Measurements from ENCODE around the gene PCSK1N. TPM values are rescaled to one million over a fixed set of nuclear protein-coding genes. Genes with fewer than 3 reads are reported as not detected.

PCSK1N gene
- total RNA-seq, 2 donors from 2014 or later = 1.9 to 2.8 TPM

GRCh38 chrX:48815266-48815665 lies 20.1 kb downstream of the PCSK1N start:
- Mint-ChIP-seq H3K4me3 (no peak overlapping the region), H3K27ac (no peak overlapping the region), H3K4me1 (ENCODE audit: low read depth) (no peaks in the 10 kb centered on the region), H3K9me3 (no peaks in the 10 kb centered on the region), H3K36me3 (ENCODE audit: insufficient read depth in 2 of 2) (no peaks in the 10 kb centered on the region), H3K27me3 (ENCODE audit: low read depth) (peaks cover 25% of the 10 kb centered on the region)
- DNase-seq = no peak
- no peak for ATAC-seq (replicated peaks in 1 of 2)

GRCh38 chrX:48814722-48815121 lies 20.7 kb downstream of the PCSK1N start:
- DNase-seq = no peak
- H3K27me3 Mint-ChIP-seq (ENCODE audit: low read depth) = peaks cover 25% of the 10 kb centered on the region
- H3K4me3 Mint-ChIP-seq = no peak overlapping the region
- no peak overlapping the region for H3K27ac Mint-ChIP-seq
- no peaks in the 10 kb centered on the region for H3K36me3 Mint-ChIP-seq (ENCODE audit: insufficient read depth in 2 of 2)
- no peaks in the 10 kb centered on the region for H3K9me3 Mint-ChIP-seq
- ATAC-seq (replicated peaks in 1 of 2) = no peak
- H3K4me1 Mint-ChIP-seq (ENCODE audit: low read depth) = no peaks in the 10 kb centered on the region

DNA sequence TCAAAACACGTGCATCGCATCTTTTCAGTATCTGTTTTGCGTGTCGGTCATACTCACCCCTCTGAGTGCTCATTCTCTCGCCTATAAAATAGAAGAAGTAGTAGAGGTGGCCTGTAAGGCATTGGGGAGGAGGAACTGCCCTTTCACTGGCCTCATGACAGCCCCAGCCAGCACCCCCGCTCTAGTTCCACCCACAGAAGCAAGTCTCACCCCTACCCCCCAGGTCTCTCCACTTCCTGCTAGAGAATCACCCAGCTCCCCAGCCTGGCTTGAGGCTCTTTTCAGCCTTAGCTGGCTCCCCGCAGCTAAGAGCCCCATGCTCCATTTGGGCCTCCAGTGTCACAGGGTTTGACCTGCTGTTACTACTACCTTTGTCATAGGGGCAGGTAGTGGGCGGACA lies 21.8 kb downstream of the PCSK1N start:
- Mint-ChIP-seq H3K27me3 (ENCODE audit: low read depth) (peaks cover 25% of the 10 kb centered on the region), H3K4me1 (ENCODE audit: low read depth) (no peaks in the 10 kb centered on the region), H3K9me3 (no peaks in the 10 kb centered on the region), H3K36me3 (ENCODE audit: insufficient read depth in 2 of 2) (no peaks in the 10 kb centered on the region), H3K27ac (no peak overlapping the region), H3K4me3 (no peak overlapping the region)
- DNase-seq = no peak
- no peak for ATAC-seq (replicated peaks in 1 of 2)

DNA sequence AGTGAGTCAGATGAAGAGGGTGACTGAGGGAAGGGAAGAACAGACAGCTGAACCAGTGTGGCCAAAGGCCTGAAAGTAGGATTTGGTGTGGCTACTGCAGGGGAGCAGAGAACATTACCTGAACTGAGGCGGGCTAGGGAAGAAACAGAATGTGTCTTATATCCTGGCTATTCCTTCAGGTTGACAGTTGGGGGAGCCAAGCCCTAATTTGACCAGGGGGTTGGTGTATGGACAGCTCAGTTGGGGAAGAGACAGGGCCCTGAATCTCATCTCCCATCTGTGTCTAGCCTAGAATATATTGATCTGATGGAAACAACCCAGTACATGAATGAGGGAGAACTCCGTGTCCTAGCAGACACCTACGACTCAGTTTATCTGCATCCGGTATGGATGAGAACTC lies 29.3 kb downstream of the PCSK1N start:
- H3K9me3 Mint-ChIP-seq = no peaks in the 10 kb centered on the region
- H3K27me3 Mint-ChIP-seq (ENCODE audit: low read depth) = peaks cover 18% of the 10 kb centered on the region
- no peak overlapping the region for H3K27ac Mint-ChIP-seq
- no peak overlapping the region for H3K4me3 Mint-ChIP-seq
- ATAC-seq (replicated peaks in 1 of 2) (no peak), DNase-seq (no peak)
- H3K4me1 Mint-ChIP-seq (ENCODE audit: low read depth) = peaks cover 21% of the 10 kb centered on the region
- peaks cover 8 to 9% of the 10 kb centered on the region in 2 donors for H3K36me3 Mint-ChIP-seq (ENCODE audit: insufficient read depth in 2 of 2)

- ATAC-seq (replicated peaks in 1 of 2) (no peak), DNase-seq (no peak)
- Mint-ChIP-seq H3K9me3 (no peaks in the 10 kb centered on the region), H3K4me1 (ENCODE audit: low read depth) (peaks cover 33% of the 10 kb centered on the region), H3K4me3 (peak overlapping the region; percentile 96 to 97), H3K27ac (peak overlapping the region; percentile 96), H3K27me3 (ENCODE audit: low read depth) (peaks cover 12% of the 10 kb centered on the region), H3K36me3 (ENCODE audit: insufficient read depth in 2 of 2) (peaks cover 9% of the 10 kb centered on the region in 2 donors)
Measured at GRCh38 chrX:48802905-48803200, 32.6 kb downstream of the PCSK1N start.

GRCh38 chrX:48802089-48802904 lies 33.1 kb downstream of the PCSK1N start:
- Mint-ChIP-seq H3K27ac (peak overlapping the region; percentile 96), H3K27me3 (ENCODE audit: low read depth) (peaks cover 17% of the 10 kb centered on the region), H3K9me3 (no peaks in the 10 kb centered on the region), H3K4me1 (ENCODE audit: low read depth) (peaks cover 33% of the 10 kb centered on the region), H3K4me3 (peak overlapping the region; percentile 96 to 97), H3K36me3 (ENCODE audit: insufficient read depth in 2 of 2) (peaks cover 9% of the 10 kb centered on the region in 2 donors)
- ATAC-seq (replicated peaks in 1 of 2) (peak; percentile 50 to 59), DNase-seq (peak; percentile 80)

DNA sequence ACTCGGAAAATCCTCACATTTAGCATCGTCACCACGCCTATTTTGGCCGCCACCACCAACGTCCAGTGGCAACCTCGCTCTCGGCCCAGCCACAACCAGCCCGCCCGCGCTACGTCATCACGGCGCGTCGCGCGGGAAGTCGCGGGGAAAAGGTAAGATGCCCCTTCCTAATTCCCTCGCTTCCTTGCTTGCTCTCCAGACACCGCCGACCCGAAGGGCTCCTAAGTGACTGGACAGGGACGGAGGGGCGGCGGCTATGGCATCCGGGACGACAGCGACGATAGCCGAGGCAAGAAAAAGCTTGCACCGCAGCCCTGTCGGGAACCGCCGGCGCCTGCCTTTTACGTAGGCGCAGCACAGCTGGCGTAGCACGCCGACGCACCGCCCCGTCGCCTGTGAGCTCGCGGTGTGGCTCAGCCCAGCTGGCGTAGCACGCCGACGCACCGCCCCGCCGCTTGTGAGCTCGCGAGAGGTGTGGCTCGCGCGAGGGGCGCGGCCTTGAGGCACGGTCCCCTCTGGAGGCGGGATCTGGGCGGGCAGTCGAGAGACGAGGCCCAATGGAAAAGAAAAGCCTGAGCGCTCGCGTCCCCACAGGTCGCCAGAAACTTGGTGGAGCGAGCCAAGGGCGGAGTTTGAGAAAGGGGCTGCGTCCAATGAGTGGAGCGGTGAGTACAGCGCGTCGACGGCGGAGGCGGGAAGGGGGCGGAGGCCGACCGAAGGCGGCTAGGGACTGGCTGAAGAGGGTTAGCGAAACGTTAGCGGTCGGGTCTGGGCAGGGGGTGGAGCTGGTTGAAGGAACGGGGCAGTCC lies 33.9 kb downstream of the PCSK1N start, which contains the start of gene HDAC6:
HDAC6 (plus strand) TSS at position 788 of the 809 bp plus-strand sequence. CDS start 626 bp downstream, outside the sequence.
- DNase-seq = peak; percentile 93 to 96
- Mint-ChIP-seq H3K36me3 (ENCODE audit: insufficient read depth in 2 of 2) (peaks cover 9% of the 10 kb centered on the region in 2 donors), H3K4me1 (ENCODE audit: low read depth) (peaks cover 26% of the 10 kb centered on the region), H3K27ac (peak within 1 kb of the TSS; percentile 98), H3K9me3 (no peaks in the 10 kb centered on the region), H3K4me3 (peak within 1 kb of the TSS; percentile 96 to 97), H3K27me3 (ENCODE audit: low read depth) (peaks cover 18% of the 10 kb centered on the region)
- peak; percentile 86 to 88 for ATAC-seq (replicated peaks in 1 of 2)

DNA sequence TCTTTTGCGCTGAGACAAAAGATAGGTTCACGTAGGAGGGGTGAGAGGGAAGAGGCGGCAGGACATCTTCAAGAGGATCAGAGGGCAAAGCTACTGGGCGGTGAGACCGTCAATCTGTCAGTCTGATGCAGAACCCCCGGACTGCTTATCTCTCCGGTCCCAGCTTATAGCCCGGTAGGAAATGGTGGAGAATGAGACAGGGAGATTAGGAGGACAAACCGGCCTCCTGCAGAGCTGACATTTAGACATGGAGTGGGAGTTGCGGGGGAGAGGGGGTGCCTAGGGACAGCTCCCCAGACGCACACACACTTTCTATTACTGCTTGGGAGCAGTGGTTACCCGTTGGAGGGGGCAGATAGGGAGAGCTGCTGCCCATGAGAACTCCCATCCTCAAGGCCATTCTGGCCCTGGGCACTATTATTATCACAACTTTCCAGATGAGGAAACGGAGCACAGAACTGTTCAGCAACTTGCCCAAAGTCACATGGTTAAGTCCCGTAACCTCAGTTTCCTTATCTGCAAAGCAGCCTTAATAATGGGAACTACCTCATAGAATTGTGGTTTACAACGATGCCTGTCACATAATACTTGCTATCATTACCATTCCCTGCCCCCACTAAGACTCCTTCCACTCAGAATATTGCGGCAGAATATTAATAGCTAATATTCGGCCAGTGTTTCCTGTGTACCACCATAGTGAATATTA lies 34.7 kb downstream of the PCSK1N start:
- no peak for DNase-seq
- peak overlapping the region; percentile 98 for H3K27ac Mint-ChIP-seq
- no peaks in the 10 kb centered on the region for H3K9me3 Mint-ChIP-seq

DNA sequence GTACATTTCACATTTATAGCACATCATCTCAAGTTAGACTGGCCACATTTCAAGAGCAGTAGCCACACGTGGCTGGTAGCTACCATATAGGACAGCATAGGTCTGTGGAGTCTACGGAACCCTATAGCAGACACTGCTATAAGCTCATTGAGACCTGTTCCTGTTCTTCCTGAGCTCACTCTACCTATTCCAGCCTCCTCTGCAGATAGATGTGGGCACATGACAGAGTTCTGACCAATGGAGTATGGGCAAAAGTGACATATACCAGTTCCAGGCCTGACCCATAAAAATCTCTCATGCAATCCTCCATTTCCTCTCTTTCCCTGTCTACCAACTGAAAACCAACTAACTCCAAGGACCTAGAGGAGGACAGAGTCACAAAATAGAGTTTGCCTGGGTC lies 37.1 kb downstream of the PCSK1N start:
- Mint-ChIP-seq H3K36me3 (ENCODE audit: insufficient read depth in 2 of 2) (peaks cover 4 to 5% of the 10 kb centered on the region in 2 donors), H3K9me3 (no peaks in the 10 kb centered on the region), H3K27ac (no peak overlapping the region), H3K4me3 (no peak overlapping the region), H3K27me3 (ENCODE audit: low read depth) (peaks cover 6% of the 10 kb centered on the region), H3K4me1 (ENCODE audit: low read depth) (peaks cover 17% of the 10 kb centered on the region)
- ATAC-seq (replicated peaks in 1 of 2) = no peak
- DNase-seq = no peak

More for the DNA sequence above, 34.7 kb downstream of the PCSK1N start:
- H3K36me3 Mint-ChIP-seq (ENCODE audit: insufficient read depth in 2 of 2) = peaks cover 9% of the 10 kb centered on the region in 2 donors
- peaks cover 19% of the 10 kb centered on the region for H3K4me1 Mint-ChIP-seq (ENCODE audit: low read depth)
- H3K4me3 Mint-ChIP-seq = peak overlapping the region; percentile 96 to 97
- H3K27me3 Mint-ChIP-seq (ENCODE audit: low read depth) = peaks cover 18% of the 10 kb centered on the region
- no peak for ATAC-seq (replicated peaks in 1 of 2)

DNA sequence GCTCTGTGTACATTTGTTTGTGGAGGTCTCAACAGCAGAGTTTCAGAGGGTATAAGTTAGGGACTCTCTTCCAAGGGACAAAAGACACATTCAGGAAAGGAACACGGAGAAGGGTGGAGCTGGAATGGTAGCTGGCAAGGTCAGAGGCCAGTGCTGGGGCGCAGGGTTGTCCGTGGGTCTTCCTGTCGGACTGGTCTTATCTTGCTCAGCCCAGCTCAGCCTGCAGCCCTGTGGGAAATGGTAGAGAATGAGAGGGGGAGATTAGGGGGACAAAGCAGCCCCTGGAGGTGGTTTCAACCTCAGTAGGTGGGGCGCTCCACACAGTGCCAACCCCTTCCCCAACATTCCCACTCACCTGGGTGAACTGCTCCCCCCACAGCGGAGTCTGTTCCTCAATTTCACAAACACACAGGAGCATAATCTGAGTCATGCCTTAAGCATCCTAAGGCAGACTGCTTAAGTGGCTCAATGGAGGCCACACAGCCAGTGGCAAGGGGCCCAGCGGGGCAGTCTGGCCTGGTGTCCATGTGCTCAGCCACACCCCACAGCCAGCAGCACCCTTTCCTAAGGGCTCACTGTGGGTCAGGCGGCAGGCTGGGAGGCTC lies 40.4 kb downstream of the PCSK1N start:
- ATAC-seq (replicated peaks in 1 of 2) (no peak), DNase-seq (no peak)
- H3K4me3 Mint-ChIP-seq = no peak overlapping the region
- peaks cover 2% of the 10 kb centered on the region for H3K4me1 Mint-ChIP-seq (ENCODE audit: low read depth)
- H3K36me3 Mint-ChIP-seq (ENCODE audit: insufficient read depth in 2 of 2) = no peaks in the 10 kb centered on the region
- H3K27ac Mint-ChIP-seq = no peak overlapping the region
- no peaks in the 10 kb centered on the region for H3K9me3 Mint-ChIP-seq
- peaks cover 10% of the 10 kb centered on the region for H3K27me3 Mint-ChIP-seq (ENCODE audit: low read depth)

- DNase-seq = no peak
Measured at GRCh38 chrX:48794340-48794910, 41.0 kb downstream of the PCSK1N start.

DNA sequence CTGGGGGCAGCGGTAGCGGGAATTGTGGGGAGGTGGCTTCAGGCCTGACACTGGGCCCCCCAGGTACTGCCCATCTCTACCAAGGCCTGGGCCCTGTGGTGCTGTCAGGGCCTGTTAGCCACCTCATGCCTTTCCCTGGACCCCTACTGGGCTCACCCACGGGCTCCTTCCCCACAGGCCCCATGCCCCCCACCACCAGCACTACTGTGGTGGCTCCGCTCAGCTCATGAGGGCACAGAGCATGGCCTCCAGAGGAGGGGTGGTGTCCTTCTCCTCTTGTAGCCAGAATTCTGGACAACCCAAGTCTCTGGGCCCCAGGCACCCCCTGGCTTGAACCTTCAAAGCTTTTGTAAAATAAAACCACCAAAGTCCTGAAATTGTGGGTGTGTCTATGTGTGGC lies 41.5 kb downstream of the PCSK1N start:
- H3K36me3 Mint-ChIP-seq (ENCODE audit: insufficient read depth in 2 of 2) = no peaks in the 10 kb centered on the region
- DNase-seq (no peak), ATAC-seq (replicated peaks in 1 of 2) (no peak)
- peaks cover 19% of the 10 kb centered on the region for H3K27me3 Mint-ChIP-seq (ENCODE audit: low read depth)
- H3K4me1 Mint-ChIP-seq (ENCODE audit: low read depth) = peaks cover 7% of the 10 kb centered on the region
- no peaks in the 10 kb centered on the region for H3K9me3 Mint-ChIP-seq
- H3K4me3 Mint-ChIP-seq = no peak overlapping the region
- no peak overlapping the region for H3K27ac Mint-ChIP-seq

More at GRCh38 chrX:48794340-48794910, 41.0 kb downstream of the PCSK1N start:
- Mint-ChIP-seq H3K4me3 (no peak overlapping the region), H3K4me1 (ENCODE audit: low read depth) (peaks cover 5% of the 10 kb centered on the region), H3K27me3 (ENCODE audit: low read depth) (peaks cover 15% of the 10 kb centered on the region), H3K9me3 (no peaks in the 10 kb centered on the region), H3K27ac (no peak overlapping the region), H3K36me3 (ENCODE audit: insufficient read depth in 2 of 2) (no peaks in the 10 kb centered on the region)
- no peak for ATAC-seq (replicated peaks in 1 of 2)

Data from activated T-cell treated with anti-CD3 and anti-CD28 coated beads, Interleukin-2, amount 50 U/mL, for 72 hours (primary cell).